HCT116 (cell line): ENCODE measurements around the gene TMEM140. TPM values are rescaled to one million over a fixed set of nuclear protein-coding genes. Genes with fewer than 3 reads are reported as not detected.

Experiments
- ATAC-seq: fragments of 200-7000 bp; cut with Tn5 transposase; 2 replicates; pipeline ENCODE4 v1.9.1; 2020; ENCODE audit warnings: mild to moderate bottlenecking, moderate library complexity
- BruUV-seq: library from RNA; stranded (reverse); fragments of 400-500 nt; replicated peaks from 2 replicates; lab custom pipeline; 2021; lab: Mats Ljungman, UMichigan
- CTCF ChIA-PET: fragments of 300-600 bp; sonication (Branson Sonifier 250); formaldehyde crosslinking; loops from one replicate; lab custom pipeline; 2021; ENCODE audit warnings: antibody characterized with exemption; lab: Charles Lee
- POLR2A ChIA-PET: fragments of 300-600, 350-600 bp; sonication (Branson Sonifier 250); formaldehyde crosslinking; loops from one replicate; lab custom pipeline; 2021; ENCODE audit warnings: antibody characterized with exemption; lab: Charles Lee
- RAD21 ChIA-PET, 2 experiments: fragments of 300-600 bp; sonication (Branson Sonifier 250); formaldehyde crosslinking; loops; one replicate each; lab custom pipeline; 2023; ENCODE audit warnings: low total read pairs in 2 of 2; ENCODE audit not compliant: uncharacterized antibody in 2 of 2, unreplicated experiment in 2 of 2, low non-redundant PET in 1 of 2; lab: Charles Lee
- DNase-seq: peaks from one replicate; pipeline ENCODE4 v3.0.0-alpha.2; 2010; ENCODE audit warnings: low read depth, low spot score
- H2AFZ ChIP-seq: fragments of 200-600 bp; shearing (Covaris generic), sonication (generic); 2 replicates; pipeline ENCODE4 v1.6.1; 2017; ENCODE audit warnings: low read depth, mixed run types, mixed read lengths, antibody characterized with exemption, low read length; ENCODE audit not compliant: poor library complexity, severe bottlenecking
- H3K27ac ChIP-seq: 2 replicates; pipeline ENCODE4 v1.5.1; 2012; ENCODE audit warnings: low read depth, low read length
- H3K27me3 ChIP-seq: fragments of 200-600 bp; sonication (generic); 2 replicates; pipeline ENCODE4 v1.6.1; 2016; ENCODE audit warnings: mixed run types, low read length, mixed read lengths; ENCODE audit not compliant: insufficient read depth
- H3K36me3 ChIP-seq, 2 experiments: fragments of 200-500 bp in 1 of 2; fragments of 200-600 bp in 1 of 2; sonication (Bioruptor generic) in 1 of 2; sonication (generic) in 1 of 2; 2 replicates each; pipeline versions ENCODE4 v1.5.1 to v1.6.1; 2014 to 2016; ENCODE audit warnings: low read length in 2 of 2, inconsistent platforms in 1 of 2, mixed read lengths in 1 of 2, mixed run types in 1 of 2; ENCODE audit not compliant: insufficient read depth in 2 of 2, control insufficient read depth in 1 of 2
- H3K4me1 ChIP-seq, 2 experiments: fragments of 200-600 bp in 1 of 2; sonication (generic) in 1 of 2; 2 replicates each; pipeline versions ENCODE4 v1.5.1 to v1.6.1; 2012 to 2017; ENCODE audit warnings: low read length in 2 of 2, inconsistent platforms in 1 of 2, mild to moderate bottlenecking in 1 of 2, mixed read lengths in 1 of 2, mixed run types in 1 of 2, moderate library complexity in 1 of 2; ENCODE audit not compliant: insufficient read depth in 2 of 2, control insufficient read depth in 1 of 2
- H3K4me2 ChIP-seq: fragments of 200-600 bp; sonication (generic); 2 replicates; pipeline ENCODE4 v1.6.1; 2017; ENCODE audit warnings: mixed run types, low read length, mixed read lengths
- H3K4me3 ChIP-seq, 2 experiments: fragments of 200-600 bp in 1 of 2; sonication (generic) in 1 of 2; replicated peaks in 1 of 2; 2 replicates each; pipeline ENCODE4 v1.5.1; 2011 to 2016; ENCODE audit warnings: low read length in 2 of 2, control low read depth in 1 of 2, low read depth in 1 of 2, mild to moderate bottlenecking in 1 of 2, mixed read lengths in 1 of 2, mixed run types in 1 of 2
- H3K79me2 ChIP-seq: fragments of 200-600 bp; sonication (generic); 2 replicates; pipeline ENCODE4 v1.6.1; 2017; ENCODE audit warnings: mild to moderate bottlenecking, mixed run types, low read length, moderate library complexity, mixed read lengths; ENCODE audit not compliant: insufficient read depth
- H3K9ac ChIP-seq: fragments of 200-600 bp; sonication (generic); 2 replicates; pipeline ENCODE4 v1.6.1; 2016; ENCODE audit warnings: low read length, mixed read lengths
- H3K9me2 ChIP-seq: fragments of 200-600 bp; sonication (generic), shearing (Covaris generic); 2 replicates; pipeline ENCODE4 v1.6.1; 2017; ENCODE audit warnings: mixed run types, mild to moderate bottlenecking, moderate library complexity; ENCODE audit not compliant: insufficient read depth
- H3K9me3 ChIP-seq, 2 experiments: fragments of 200-500 bp in 1 of 2; fragments of 200-600 bp in 1 of 2; sonication (Bioruptor generic) in 1 of 2; sonication (generic) in 1 of 2; 2 replicates each; pipeline ENCODE4 v1.6.1; 2014 to 2017; ENCODE audit warnings: low read length in 2 of 2, mixed read lengths in 2 of 2, inconsistent platforms in 1 of 2, low read depth in 1 of 2, mild to moderate bottlenecking in 1 of 2, mixed run types in 1 of 2, moderate library complexity in 1 of 2; ENCODE audit not compliant: control insufficient read depth in 1 of 2, insufficient read depth in 1 of 2
- H4K20me1 ChIP-seq: fragments of 200-600 bp; sonication (generic), shearing (Covaris generic); 2 replicates; pipeline ENCODE4 v1.6.1; 2017; ENCODE audit warnings: mixed run types, mild to moderate bottlenecking, moderate library complexity; ENCODE audit not compliant: insufficient read depth
- CBX3 ChIP-seq: IDR thresholded peaks from 2 replicates; pipeline ENCODE4 v1.6.1; 2012; ENCODE audit warnings: low read depth
- POLR2A ChIP-seq: IDR thresholded peaks from 2 replicates; pipeline ENCODE4 v1.7.0; 2011; ENCODE audit warnings: borderline replicate concordance; ENCODE audit not compliant: insufficient read depth, insufficient read length; ENCODE audit errors: extremely low read depth
- TCF7L2 ChIP-seq: IDR thresholded peaks from 2 replicates; pipeline ENCODE4 v1.7.0; 2011; ENCODE audit warnings: borderline replicate concordance, inconsistent platforms; ENCODE audit not compliant: insufficient read depth, insufficient read length; ENCODE audit errors: extremely low read depth
- ZNF274 ChIP-seq: fragments of 200-500 bp; sonication (Bioruptor generic); IDR thresholded peaks from 2 replicates; pipeline ENCODE4 v1.6.1; 2014; ENCODE audit warnings: mild to moderate bottlenecking, low read depth, low read length, inconsistent platforms
- intact Hi-C: fragments of 100-400 bp; cut with micrococcal nuclease; formaldehyde crosslinking; loops from 2 replicates; pipeline ENCODE4 v1.10.0; 2022
- total RNA-seq: library from RNA; stranded (reverse); gene quantifications from one replicate; pipeline ENCODE4 v1.2.1, GENCODE V29; 2021; ENCODE audit not compliant: unreplicated experiment
- TF ChIP-seq, protein P1 (sequence below): IDR thresholded peaks from 2 replicates; pipeline ENCODE4 v1.6.1; 2012; ENCODE audit warnings: low read depth

Gene TMEM140
- total RNA-seq, 1 experiment from 2014 or later = not detected

DNA sequence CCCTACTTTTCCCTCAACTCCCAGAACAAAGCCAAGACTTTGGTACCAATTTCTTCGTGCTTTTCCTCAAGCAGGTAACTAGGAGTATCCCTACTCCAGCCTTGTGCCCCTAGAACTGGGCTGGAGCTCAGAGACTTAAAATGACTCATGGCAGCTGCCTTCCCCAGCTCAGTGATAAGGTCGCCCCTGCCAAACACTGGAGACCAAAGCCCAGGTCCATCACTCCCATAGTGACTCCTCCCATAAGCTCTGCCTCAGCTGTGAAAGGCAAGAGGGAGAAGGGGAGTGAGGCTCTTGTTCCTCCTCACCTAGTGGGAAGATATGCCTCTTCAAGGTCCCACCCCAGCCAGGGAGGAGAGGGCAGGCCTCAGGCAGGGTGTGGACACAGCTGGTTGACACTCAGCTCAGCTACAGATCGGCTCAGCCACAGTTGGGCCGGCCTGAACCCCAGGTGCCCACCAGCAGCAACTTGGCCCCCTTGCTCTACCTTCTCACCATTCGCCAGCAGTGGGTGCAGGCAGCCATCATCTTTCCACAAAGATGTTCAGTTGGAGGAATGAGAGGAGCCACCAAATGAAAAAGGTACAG, 36.5 kb downstream of the TMEM140 start:
- no peak for TF ChIP-seq TCF7L2
- TF ChIP-seq, protein P1, sequence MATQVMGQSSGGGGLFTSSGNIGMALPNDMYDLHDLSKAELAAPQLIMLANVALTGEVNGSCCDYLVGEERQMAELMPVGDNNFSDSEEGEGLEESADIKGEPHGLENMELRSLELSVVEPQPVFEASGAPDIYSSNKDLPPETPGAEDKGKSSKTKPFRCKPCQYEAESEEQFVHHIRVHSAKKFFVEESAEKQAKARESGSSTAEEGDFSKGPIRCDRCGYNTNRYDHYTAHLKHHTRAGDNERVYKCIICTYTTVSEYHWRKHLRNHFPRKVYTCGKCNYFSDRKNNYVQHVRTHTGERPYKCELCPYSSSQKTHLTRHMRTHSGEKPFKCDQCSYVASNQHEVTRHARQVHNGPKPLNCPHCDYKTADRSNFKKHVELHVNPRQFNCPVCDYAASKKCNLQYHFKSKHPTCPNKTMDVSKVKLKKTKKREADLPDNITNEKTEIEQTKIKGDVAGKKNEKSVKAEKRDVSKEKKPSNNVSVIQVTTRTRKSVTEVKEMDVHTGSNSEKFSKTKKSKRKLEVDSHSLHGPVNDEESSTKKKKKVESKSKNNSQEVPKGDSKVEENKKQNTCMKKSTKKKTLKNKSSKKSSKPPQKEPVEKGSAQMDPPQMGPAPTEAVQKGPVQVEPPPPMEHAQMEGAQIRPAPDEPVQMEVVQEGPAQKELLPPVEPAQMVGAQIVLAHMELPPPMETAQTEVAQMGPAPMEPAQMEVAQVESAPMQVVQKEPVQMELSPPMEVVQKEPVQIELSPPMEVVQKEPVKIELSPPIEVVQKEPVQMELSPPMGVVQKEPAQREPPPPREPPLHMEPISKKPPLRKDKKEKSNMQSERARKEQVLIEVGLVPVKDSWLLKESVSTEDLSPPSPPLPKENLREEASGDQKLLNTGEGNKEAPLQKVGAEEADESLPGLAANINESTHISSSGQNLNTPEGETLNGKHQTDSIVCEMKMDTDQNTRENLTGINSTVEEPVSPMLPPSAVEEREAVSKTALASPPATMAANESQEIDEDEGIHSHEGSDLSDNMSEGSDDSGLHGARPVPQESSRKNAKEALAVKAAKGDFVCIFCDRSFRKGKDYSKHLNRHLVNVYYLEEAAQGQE = no peak
- no peak for TF ChIP-seq ZNF274
- no peak for TF ChIP-seq POLR2A
- no peak for TF ChIP-seq CBX3
- ChIA-PET RAD21 (no interaction called here), CTCF (no interaction called here), POLR2A (no interaction called here)
- ATAC-seq = no peak
- DNase-seq = no peak
- Histone ChIP-seq H3K27ac (no peak overlapping the region), H3K9me3 (peaks cover 0 to 18% of the 10 kb centered on the region in 2 experiments; a peak in 1 of 4 replicates), H3K36me3 (no peaks in the 10 kb centered on the region), H4K20me1 (no peaks in the 10 kb centered on the region), H3K9me2 (no peaks in the 10 kb centered on the region), H3K9ac (no peak overlapping the region), H3K4me1 (no peaks in the 10 kb centered on the region), H3K4me2 (no peak overlapping the region), H3K79me2 (no peaks in the 10 kb centered on the region), H2AFZ (no peak overlapping the region), H3K4me3 (no peak overlapping the region), H3K27me3 (no peaks in the 10 kb centered on the region)
- intact Hi-C loops = no loop called here
- no TSS peak for BruUV-seq
